ENCODE data around the gene DPYD.

The DPYD gene

GRCh38 chr1:97886199-97886598 is 34.6 kb downstream of the DPYD start:
- Histone ChIP-seq H3K27me3 (replicated peaks; ENCODE audit: control insufficient read depth, insufficient read depth, low read length, poor library complexity, severe bottlenecking) (no peaks in the 10 kb centered on the region), H3K4me3 (ENCODE audit: insufficient read depth, low read depth, low read length, poor library complexity, severe bottlenecking) (no peak overlapping the region), H3K36me3 (ENCODE audit: control insufficient read depth, insufficient read depth, low read length) (peaks cover 7% of the 10 kb centered on the region), H3K4me1 (ENCODE audit: control insufficient read depth, insufficient read depth, low read length, poor library complexity, severe bottlenecking) (no peaks in the 10 kb centered on the region), H3K9me3 (ENCODE audit: control insufficient read depth, low read length) (no peaks in the 10 kb centered on the region), H3K27ac (ENCODE audit: insufficient read depth, low read length, poor library complexity, severe bottlenecking) (no peak overlapping the region)
- no peak for DNase-seq

DNA sequence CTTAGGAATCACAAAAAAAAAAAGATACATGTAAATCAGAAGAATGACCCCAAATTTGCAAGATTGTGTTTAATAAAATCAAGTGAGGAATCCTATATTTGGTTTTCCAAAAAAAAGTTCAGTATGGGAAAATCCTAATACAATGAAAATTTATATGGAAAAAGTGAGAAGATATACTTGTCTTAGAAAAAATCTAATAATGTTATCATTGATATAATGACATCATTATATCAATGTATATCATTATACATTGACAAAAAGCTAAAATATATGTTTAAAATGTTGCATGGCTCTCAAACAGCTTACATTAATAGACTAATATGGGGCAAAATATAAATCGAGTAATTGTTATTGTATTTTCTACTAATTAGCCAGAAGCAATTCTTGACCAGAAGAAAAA is 37.0 kb downstream of the DPYD start:
- Histone ChIP-seq H3K27me3 (replicated peaks; ENCODE audit: control insufficient read depth, insufficient read depth, low read length, poor library complexity, severe bottlenecking) (no peaks in the 10 kb centered on the region), H3K4me1 (ENCODE audit: control insufficient read depth, insufficient read depth, low read length, poor library complexity, severe bottlenecking) (peaks cover 3% of the 10 kb centered on the region), H3K9me3 (ENCODE audit: control insufficient read depth, low read length) (no peaks in the 10 kb centered on the region), H3K36me3 (ENCODE audit: control insufficient read depth, insufficient read depth, low read length) (peaks cover 14% of the 10 kb centered on the region), H3K4me3 (ENCODE audit: insufficient read depth, low read depth, low read length, poor library complexity, severe bottlenecking) (no peak overlapping the region), H3K27ac (ENCODE audit: insufficient read depth, low read length, poor library complexity, severe bottlenecking) (no peak overlapping the region)
- no peak for DNase-seq

GRCh38 chr1:97877307-97877706 is 43.5 kb downstream of the DPYD start:
- no peak for DNase-seq
- Histone ChIP-seq H3K9me3 (ENCODE audit: control insufficient read depth, low read length) (no peaks in the 10 kb centered on the region), H3K27ac (ENCODE audit: insufficient read depth, low read length, poor library complexity, severe bottlenecking) (no peak overlapping the region), H3K36me3 (ENCODE audit: control insufficient read depth, insufficient read depth, low read length) (peaks cover 12% of the 10 kb centered on the region), H3K4me3 (ENCODE audit: insufficient read depth, low read depth, low read length, poor library complexity, severe bottlenecking) (no peak overlapping the region), H3K27me3 (replicated peaks; ENCODE audit: control insufficient read depth, insufficient read depth, low read length, poor library complexity, severe bottlenecking) (no peaks in the 10 kb centered on the region), H3K4me1 (ENCODE audit: control insufficient read depth, insufficient read depth, low read length, poor library complexity, severe bottlenecking) (peaks cover 3% of the 10 kb centered on the region)

DNA sequence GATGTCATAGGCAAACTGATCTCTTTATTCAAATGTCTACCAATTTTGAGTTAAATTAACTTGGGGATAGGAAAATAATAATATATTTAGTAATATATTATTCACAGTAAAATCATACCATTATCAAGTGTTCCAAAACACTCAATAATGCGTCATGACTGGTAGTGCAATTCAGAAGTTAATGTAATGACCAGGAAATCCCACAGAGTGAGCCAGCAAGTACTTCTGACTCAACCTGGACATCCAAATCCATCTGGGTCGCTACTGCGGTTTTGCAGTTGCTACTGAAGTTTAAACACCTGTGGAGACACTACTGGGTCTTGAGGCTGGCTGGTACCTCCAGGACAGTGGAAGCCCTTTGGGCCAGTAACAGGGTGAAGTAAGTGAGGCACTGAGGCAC is 44.8 kb downstream of the DPYD start:
- H3K27me3 ChIP-seq (replicated peaks; ENCODE audit: control insufficient read depth, insufficient read depth, low read length, poor library complexity, severe bottlenecking), result no peaks in the 10 kb centered on the region
- no peak overlapping the region for H3K27ac ChIP-seq (ENCODE audit: insufficient read depth, low read length, poor library complexity, severe bottlenecking)
- H3K36me3 ChIP-seq (ENCODE audit: control insufficient read depth, insufficient read depth, low read length), result peaks cover 6% of the 10 kb centered on the region
- no peak for DNase-seq
- peaks cover 3% of the 10 kb centered on the region for H3K4me1 ChIP-seq (ENCODE audit: control insufficient read depth, insufficient read depth, low read length, poor library complexity, severe bottlenecking)
- no peak overlapping the region for H3K4me3 ChIP-seq (ENCODE audit: insufficient read depth, low read depth, low read length, poor library complexity, severe bottlenecking)
- no peaks in the 10 kb centered on the region for H3K9me3 ChIP-seq (ENCODE audit: control insufficient read depth, low read length)

DNA sequence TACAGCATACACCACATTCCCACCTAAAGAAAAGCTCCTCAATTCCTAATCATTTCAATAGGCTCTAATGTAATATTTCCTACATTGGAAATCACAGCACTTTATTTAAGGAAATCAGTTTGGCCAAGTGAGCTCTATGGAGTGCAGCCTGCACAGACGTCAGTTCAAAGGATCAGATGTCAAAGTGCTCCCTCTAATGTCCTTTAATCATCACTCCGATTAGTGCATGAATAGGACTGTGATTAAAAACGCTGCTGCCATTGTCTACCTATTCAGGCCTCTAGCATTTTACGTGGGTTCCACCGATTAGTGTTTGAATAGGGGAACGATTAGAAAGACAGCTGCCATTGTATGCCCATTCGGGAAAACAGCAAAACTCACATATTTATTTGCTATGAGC is 50.2 kb downstream of the DPYD start:
- Histone ChIP-seq H3K9me3 (ENCODE audit: control insufficient read depth, low read length) (no peaks in the 10 kb centered on the region), H3K27me3 (replicated peaks; ENCODE audit: control insufficient read depth, insufficient read depth, low read length, poor library complexity, severe bottlenecking) (no peaks in the 10 kb centered on the region), H3K27ac (ENCODE audit: insufficient read depth, low read length, poor library complexity, severe bottlenecking) (no peak overlapping the region), H3K4me1 (ENCODE audit: control insufficient read depth, insufficient read depth, low read length, poor library complexity, severe bottlenecking) (no peaks in the 10 kb centered on the region), H3K36me3 (ENCODE audit: control insufficient read depth, insufficient read depth, low read length) (no peaks in the 10 kb centered on the region), H3K4me3 (ENCODE audit: insufficient read depth, low read depth, low read length, poor library complexity, severe bottlenecking) (no peak overlapping the region)
- DNase-seq, result no peak

DNA sequence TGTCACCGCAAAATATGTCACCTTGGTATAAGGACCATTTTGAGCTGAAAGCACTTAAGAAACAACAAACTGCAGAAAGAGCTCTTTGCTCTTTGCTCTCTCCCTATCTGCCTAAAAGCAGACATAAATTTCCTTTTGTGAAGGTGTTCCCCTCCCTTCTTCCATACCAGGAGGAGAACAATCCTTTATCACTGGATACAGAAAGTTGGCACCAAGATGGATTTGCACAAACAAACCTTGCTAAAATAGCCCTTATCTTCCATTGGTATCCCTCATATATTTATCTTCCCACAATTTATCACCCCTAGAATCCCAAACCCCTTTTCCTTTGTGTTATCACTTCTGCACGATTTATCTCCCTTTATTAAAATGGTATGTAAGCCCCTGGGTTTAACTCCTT is 51.4 kb downstream of the DPYD start:
- DNase-seq, result no peak
- H3K36me3 ChIP-seq (ENCODE audit: control insufficient read depth, insufficient read depth, low read length), result no peaks in the 10 kb centered on the region
- peaks cover 2% of the 10 kb centered on the region for H3K4me1 ChIP-seq (ENCODE audit: control insufficient read depth, insufficient read depth, low read length, poor library complexity, severe bottlenecking)
- H3K9me3 ChIP-seq (ENCODE audit: control insufficient read depth, low read length), result no peaks in the 10 kb centered on the region
- no peak overlapping the region for H3K27ac ChIP-seq (ENCODE audit: insufficient read depth, low read length, poor library complexity, severe bottlenecking)
- no peak overlapping the region for H3K4me3 ChIP-seq (ENCODE audit: insufficient read depth, low read depth, low read length, poor library complexity, severe bottlenecking)
- no peaks in the 10 kb centered on the region for H3K27me3 ChIP-seq (replicated peaks; ENCODE audit: control insufficient read depth, insufficient read depth, low read length, poor library complexity, severe bottlenecking)

DNA sequence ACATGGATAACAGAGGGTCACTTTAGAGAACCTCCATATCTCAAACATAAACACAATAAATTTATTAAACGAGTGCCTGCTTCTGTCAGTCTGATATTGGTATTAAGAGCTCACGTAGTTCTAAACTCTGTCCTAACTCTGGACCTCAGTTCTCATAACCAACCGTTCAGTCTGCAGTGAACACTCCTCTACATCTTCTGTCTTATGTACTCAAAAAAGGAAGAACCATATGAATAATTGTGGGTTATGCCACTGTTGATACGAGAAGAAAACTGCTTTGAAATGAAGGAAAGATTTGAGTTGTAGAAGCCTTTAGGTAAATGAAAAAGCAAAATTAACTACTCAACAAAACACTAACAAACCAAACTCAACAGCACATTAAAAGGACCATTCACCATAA is 53.7 kb downstream of the DPYD start:
- Histone ChIP-seq H3K27me3 (replicated peaks; ENCODE audit: control insufficient read depth, insufficient read depth, low read length, poor library complexity, severe bottlenecking) (no peaks in the 10 kb centered on the region), H3K36me3 (ENCODE audit: control insufficient read depth, insufficient read depth, low read length) (no peaks in the 10 kb centered on the region), H3K27ac (ENCODE audit: insufficient read depth, low read length, poor library complexity, severe bottlenecking) (no peak overlapping the region), H3K9me3 (ENCODE audit: control insufficient read depth, low read length) (no peaks in the 10 kb centered on the region), H3K4me1 (ENCODE audit: control insufficient read depth, insufficient read depth, low read length, poor library complexity, severe bottlenecking) (peaks cover 2% of the 10 kb centered on the region), H3K4me3 (ENCODE audit: insufficient read depth, low read depth, low read length, poor library complexity, severe bottlenecking) (no peak overlapping the region)
- no peak for DNase-seq

- DNase-seq, result no peak
- Histone ChIP-seq H3K4me1 (ENCODE audit: control insufficient read depth, insufficient read depth, low read length, poor library complexity, severe bottlenecking) (peaks cover 2% of the 10 kb centered on the region), H3K27ac (ENCODE audit: insufficient read depth, low read length, poor library complexity, severe bottlenecking) (no peak overlapping the region), H3K36me3 (ENCODE audit: control insufficient read depth, insufficient read depth, low read length) (no peaks in the 10 kb centered on the region), H3K9me3 (ENCODE audit: control insufficient read depth, low read length) (no peaks in the 10 kb centered on the region), H3K27me3 (replicated peaks; ENCODE audit: control insufficient read depth, insufficient read depth, low read length, poor library complexity, severe bottlenecking) (no peaks in the 10 kb centered on the region), H3K4me3 (ENCODE audit: insufficient read depth, low read depth, low read length, poor library complexity, severe bottlenecking) (no peak overlapping the region)
These were observed 56.2 kb downstream of the DPYD start for GRCh38 chr1:97864615-97865014.

- Histone ChIP-seq H3K9me3 (ENCODE audit: control insufficient read depth, low read length) (no peaks in the 10 kb centered on the region), H3K27ac (ENCODE audit: insufficient read depth, low read length, poor library complexity, severe bottlenecking) (no peak overlapping the region), H3K4me3 (ENCODE audit: insufficient read depth, low read depth, low read length, poor library complexity, severe bottlenecking) (no peak overlapping the region), H3K27me3 (replicated peaks; ENCODE audit: control insufficient read depth, insufficient read depth, low read length, poor library complexity, severe bottlenecking) (no peaks in the 10 kb centered on the region), H3K4me1 (ENCODE audit: control insufficient read depth, insufficient read depth, low read length, poor library complexity, severe bottlenecking) (no peaks in the 10 kb centered on the region), H3K36me3 (ENCODE audit: control insufficient read depth, insufficient read depth, low read length) (peaks cover 9% of the 10 kb centered on the region)
- no peak for DNase-seq
These were observed 67.6 kb downstream of the DPYD start for GRCh38 chr1:97853221-97853620.

DNA sequence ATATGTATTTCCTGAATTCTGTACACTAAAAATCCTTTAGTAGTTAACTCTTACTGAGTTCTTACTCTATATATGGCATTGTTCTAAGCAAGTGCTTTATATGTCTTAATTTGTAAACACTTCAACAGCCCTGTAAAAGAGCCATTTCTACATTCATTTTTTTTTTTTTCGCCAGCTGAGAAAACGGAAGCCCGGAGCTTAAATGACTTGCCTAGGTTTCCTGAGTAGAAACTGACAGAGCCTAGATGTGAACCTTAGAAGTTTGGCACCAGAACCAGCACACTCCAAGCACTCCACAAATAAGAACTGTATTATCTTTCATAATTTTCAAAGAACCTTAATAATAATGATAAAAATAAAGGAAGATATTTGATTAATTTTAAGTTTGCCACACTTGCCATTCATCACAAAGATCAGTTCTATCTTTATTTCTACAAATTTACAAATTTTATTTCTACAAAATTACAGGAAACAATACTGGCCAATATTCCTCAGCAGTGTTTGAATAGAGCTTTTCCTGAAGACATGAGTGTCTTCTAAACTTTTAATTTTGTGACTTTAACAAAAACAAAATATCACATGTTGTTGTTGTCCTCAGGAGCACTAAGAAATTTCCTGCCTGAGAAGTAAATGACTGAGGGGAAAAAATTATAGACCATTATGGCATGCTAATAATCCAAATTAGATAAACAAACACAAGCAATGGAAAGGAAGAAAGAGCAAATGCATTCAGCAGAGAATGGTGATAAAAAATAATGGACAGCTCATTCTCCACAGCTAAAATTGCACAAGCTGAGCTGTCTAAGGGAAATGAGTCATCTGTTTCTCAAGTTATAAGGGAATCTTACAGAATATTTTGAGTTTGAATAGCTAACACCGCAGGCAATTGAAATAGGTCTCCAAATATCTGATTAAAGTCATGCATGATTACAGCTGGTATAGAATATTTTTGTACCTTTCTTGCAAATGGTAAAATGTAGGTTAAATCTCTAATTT is 71.2 kb downstream of the DPYD start:
- Histone ChIP-seq H3K36me3 (ENCODE audit: control insufficient read depth, insufficient read depth, low read length) (no peaks in the 10 kb centered on the region), H3K4me1 (ENCODE audit: control insufficient read depth, insufficient read depth, low read length, poor library complexity, severe bottlenecking) (no peaks in the 10 kb centered on the region), H3K27me3 (replicated peaks; ENCODE audit: control insufficient read depth, insufficient read depth, low read length, poor library complexity, severe bottlenecking) (no peaks in the 10 kb centered on the region), H3K27ac (ENCODE audit: insufficient read depth, low read length, poor library complexity, severe bottlenecking) (no peak overlapping the region), H3K9me3 (ENCODE audit: control insufficient read depth, low read length) (no peaks in the 10 kb centered on the region), H3K4me3 (ENCODE audit: insufficient read depth, low read depth, low read length, poor library complexity, severe bottlenecking) (no peak overlapping the region)
- DNase-seq, result no peak
